ENCODE results near the gene SPATA2L. TPM values are rescaled to one million over a fixed set of nuclear protein-coding genes. Genes with fewer than 3 reads are reported as not detected.

SPATA2L gene
- total and polyA plus RNA-seq, 2 of the 13 experiments (the other 11 are each of a cell fraction or from before 2014, with no cell fraction given): 9.1 to 20.7 TPM

GRCh38 chr16:89656435-89657121, 44.9 kb downstream of the SPATA2L start (continued):
- peak; percentile 42; the same call in 1 of the 2 replicates for TF ChIP-seq ZMYM3 (CRISPR knock-in tag; IDR thresholded peaks at IDR 0.05)
- TF ChIP-seq ZNF576 (CRISPR knock-in tag; IDR thresholded peaks at IDR 0.05): 0 out of 2 replicates have a peak, but pooled peaks have one; percentile 56
- TF ChIP-seq SNAI1 (CRISPR knock-in tag; IDR thresholded peaks at IDR 0.05; ENCODE audit: borderline replicate concordance): 0 out of 2 replicates have a peak, but pooled peaks have one; percentile 10
- TF ChIP-seq TARDBP (CRISPR knock-in tag; IDR thresholded peaks at IDR 0.05): no peak
- no peak for TF ChIP-seq ZNF841 (CRISPR knock-in tag; IDR thresholded peaks at IDR 0.05; ENCODE audit: borderline replicate concordance)
- no peak for TF ChIP-seq TFDP1 (CRISPR knock-in tag; IDR thresholded peaks at IDR 0.05; ENCODE audit: borderline replicate concordance)
- no peak for TF ChIP-seq KLF11 (CRISPR knock-in tag; IDR thresholded peaks at IDR 0.05)
- TF ChIP-seq FOXP4 (CRISPR knock-in tag; IDR thresholded peaks at IDR 0.05): no peak
- TF ChIP-seq SP140L (CRISPR knock-in tag; IDR thresholded peaks at IDR 0.05; ENCODE audit: borderline replicate concordance): no peak
- no peak for TF ChIP-seq U2AF1 (optimal IDR thresholded peaks at IDR 0.05; ENCODE audit: low read depth, low read length)
- no peak for TF ChIP-seq ZNF138 (CRISPR knock-in tag; IDR thresholded peaks at IDR 0.05; ENCODE audit: low read depth)
- no peak for TF ChIP-seq ZNF652 (CRISPR knock-in tag; IDR thresholded peaks at IDR 0.05; ENCODE audit: borderline replicate concordance, low read depth)
- TF ChIP-seq REPIN1 (CRISPR knock-in tag; IDR thresholded peaks at IDR 0.05; ENCODE audit: borderline replicate concordance, low read depth): no peak
- no peak for TF ChIP-seq TCF7 (IDR thresholded peaks at IDR 0.05; ENCODE audit: low read depth)
